ENCODE measurements around the gene PIK3C3.

Gene PIK3C3

DNA sequence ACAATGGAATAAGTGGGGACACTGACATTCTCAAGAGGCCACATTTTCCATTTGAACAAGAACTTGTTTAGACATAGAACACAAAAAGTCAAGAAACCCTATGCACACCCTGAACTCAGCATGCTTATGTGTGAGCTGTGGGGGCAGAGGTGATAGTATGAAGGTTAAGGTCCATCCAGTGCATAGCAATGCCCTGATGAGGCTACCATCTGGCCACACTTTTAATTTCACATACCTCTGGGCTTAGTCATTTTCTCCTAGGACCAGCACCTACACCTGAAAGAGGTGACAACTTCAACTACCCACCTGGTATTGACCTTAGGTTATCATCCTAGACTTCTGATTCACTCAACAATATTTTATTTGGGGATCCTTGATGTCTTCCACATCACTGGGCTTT is 139.8 kb downstream of the PIK3C3 start:
- DNase-seq (ENCODE audit: low read depth): no peak
- H3K4me3 ChIP-seq (ENCODE audit: low read length): no peak overlapping the region
- TF ChIP-seq, protein P1, sequence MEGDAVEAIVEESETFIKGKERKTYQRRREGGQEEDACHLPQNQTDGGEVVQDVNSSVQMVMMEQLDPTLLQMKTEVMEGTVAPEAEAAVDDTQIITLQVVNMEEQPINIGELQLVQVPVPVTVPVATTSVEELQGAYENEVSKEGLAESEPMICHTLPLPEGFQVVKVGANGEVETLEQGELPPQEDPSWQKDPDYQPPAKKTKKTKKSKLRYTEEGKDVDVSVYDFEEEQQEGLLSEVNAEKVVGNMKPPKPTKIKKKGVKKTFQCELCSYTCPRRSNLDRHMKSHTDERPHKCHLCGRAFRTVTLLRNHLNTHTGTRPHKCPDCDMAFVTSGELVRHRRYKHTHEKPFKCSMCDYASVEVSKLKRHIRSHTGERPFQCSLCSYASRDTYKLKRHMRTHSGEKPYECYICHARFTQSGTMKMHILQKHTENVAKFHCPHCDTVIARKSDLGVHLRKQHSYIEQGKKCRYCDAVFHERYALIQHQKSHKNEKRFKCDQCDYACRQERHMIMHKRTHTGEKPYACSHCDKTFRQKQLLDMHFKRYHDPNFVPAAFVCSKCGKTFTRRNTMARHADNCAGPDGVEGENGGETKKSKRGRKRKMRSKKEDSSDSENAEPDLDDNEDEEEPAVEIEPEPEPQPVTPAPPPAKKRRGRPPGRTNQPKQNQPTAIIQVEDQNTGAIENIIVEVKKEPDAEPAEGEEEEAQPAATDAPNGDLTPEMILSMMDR (conservative IDR thresholded peaks at IDR 0.05; ENCODE audit: low read length): no peak

DNA sequence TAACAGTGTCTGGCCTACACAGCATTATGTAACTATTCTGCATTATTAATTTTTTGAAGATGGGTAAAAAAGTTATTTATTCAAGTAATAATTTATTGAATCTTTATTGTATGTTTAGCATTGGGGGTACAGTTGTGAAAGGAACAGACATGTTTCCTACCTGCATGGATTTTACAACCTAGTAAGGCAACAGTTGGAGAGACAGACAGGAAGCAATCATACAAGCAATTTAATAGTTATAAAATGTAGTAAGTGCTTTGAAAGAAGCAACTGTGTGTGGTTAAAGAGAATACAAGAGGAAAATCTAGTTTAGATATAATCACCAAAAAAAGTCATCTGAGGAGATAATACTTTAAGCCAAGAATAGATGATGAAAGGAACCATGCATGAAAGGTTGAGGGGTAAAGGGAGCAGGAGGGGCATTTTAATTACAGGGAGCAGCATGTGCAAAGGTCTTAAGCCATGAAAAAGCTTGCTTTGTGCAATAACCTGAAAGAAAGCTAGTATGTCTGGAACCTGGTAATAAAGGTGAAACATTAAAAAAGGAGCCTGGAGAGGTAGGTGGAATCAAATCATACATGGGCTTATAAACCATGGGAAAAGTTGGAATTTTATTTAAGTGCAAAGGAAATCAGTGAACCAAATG is 140.8 kb downstream of the PIK3C3 start:
- no peak overlapping the region for H3K4me3 ChIP-seq (ENCODE audit: low read length)
- TF ChIP-seq, protein P1 (conservative IDR thresholded peaks at IDR 0.05; ENCODE audit: low read length): no peak
- no peak for DNase-seq (ENCODE audit: low read depth)

DNA sequence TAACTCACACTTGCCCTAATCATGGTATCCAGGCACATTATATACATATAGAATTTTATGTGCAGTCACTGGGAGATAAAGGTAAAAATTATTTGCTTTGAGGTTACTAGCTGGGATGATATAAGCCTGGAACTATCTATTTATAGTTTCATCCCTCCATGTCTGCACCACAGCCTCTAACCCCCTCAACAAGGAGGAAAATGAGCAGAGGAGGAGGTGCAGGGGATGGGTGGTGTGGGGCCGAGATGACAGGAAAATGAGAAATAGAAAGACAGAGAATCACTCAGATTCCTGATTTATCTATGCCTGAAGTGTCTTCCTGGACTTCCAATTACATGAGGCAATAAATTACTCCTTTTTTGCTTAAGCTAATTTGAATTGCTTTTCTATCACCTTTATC is 145.2 kb downstream of the PIK3C3 start:
- DNase-seq (ENCODE audit: low read depth): no peak
- TF ChIP-seq, protein P1 (conservative IDR thresholded peaks at IDR 0.05; ENCODE audit: low read length): no peak
- H3K4me3 ChIP-seq (ENCODE audit: low read length): no peak overlapping the region

DNA sequence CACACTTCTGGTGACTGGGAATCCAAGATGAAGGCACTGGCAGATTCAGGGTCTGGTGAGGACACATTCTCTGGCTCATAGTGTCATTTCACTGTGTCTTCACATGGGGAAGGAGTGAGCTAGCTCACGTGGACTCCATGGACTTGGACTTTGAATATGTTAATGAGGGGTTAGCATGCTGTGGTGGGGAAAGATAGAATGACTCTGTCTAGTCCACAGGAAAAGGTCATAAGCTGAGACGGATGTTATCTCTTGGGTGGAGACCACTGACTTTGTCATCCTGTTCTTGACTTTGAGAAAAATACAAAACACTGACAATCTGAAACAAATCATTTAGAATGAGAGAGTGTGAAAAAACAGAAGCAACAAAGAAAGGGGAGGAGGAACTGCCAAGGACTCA is 145.9 kb downstream of the PIK3C3 start:
- TF ChIP-seq, protein P1 (conservative IDR thresholded peaks at IDR 0.05; ENCODE audit: low read length): no peak
- no peak overlapping the region for H3K4me3 ChIP-seq (ENCODE audit: low read length)
- DNase-seq (ENCODE audit: low read depth): no peak

DNA sequence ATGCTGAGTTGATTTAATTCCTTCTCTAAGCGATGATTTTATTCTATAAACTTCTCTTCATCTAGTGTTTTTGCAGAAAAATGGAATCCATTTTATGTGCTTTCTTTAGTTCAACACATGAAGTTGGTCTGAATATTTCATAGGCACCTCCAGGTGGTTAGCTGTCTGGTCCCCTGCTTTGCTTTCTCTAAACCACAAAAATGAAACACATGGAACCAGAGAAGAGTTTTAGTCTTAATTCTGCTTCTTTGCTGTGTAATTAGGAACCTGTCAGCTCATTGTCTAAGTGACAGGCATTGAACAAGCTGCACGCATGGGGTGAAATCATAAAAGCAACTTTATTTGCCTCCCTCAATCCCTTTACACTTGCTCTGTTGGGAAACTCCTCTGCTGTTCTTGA is 150.4 kb downstream of the PIK3C3 start:
- DNase-seq (ENCODE audit: low read depth): no peak
- no peak overlapping the region for H3K4me3 ChIP-seq (ENCODE audit: low read length)
- TF ChIP-seq, protein P1 (conservative IDR thresholded peaks at IDR 0.05; ENCODE audit: low read length): no peak

DNA sequence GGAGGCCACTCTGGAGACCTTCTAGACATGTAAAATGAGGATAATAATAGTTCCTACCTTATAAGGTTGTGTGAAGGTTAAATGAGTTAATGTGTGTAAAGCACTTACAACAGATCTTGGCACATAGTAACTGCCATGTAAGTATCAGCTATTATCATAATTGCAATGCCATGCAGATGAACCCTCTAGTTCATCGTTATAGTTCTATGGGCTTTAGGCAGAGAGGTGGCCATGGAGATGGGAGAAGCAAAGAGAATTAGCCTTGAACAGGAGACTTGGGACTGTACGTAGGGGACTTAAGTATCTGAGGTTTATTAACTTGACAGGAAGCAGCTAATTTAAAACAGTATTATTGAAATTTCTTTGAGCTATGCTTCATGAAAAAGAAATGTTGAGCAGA is 151.8 kb downstream of the PIK3C3 start:
- no peak overlapping the region for H3K4me3 ChIP-seq (ENCODE audit: low read length)
- no peak for DNase-seq (ENCODE audit: low read depth)
- TF ChIP-seq, protein P1 (conservative IDR thresholded peaks at IDR 0.05; ENCODE audit: low read length): no peak

DNA sequence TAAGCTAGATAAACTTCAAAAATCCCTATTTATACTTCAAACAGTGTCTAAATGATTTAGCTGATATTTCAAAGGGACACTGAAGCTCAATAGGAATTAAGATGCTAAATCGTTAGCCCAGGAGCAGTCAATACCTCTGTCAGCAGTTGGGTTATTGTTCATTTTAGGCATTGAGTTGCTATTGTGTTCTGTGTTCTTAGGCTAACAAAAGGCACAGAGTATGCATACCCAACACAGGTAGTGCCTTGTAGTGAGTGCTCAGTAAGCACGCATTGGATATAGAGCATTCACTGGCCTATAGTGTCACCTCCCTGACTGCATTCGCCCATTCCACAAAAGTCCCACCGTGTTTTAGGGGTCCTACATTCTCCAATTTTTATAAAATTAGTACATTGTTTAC is 152.3 kb downstream of the PIK3C3 start:
- TF ChIP-seq, protein P1 (conservative IDR thresholded peaks at IDR 0.05; ENCODE audit: low read length): no peak
- DNase-seq (ENCODE audit: low read depth): no peak
- no peak overlapping the region for H3K4me3 ChIP-seq (ENCODE audit: low read length)
